T-helper 17 cell (primary cell): Measurements from ENCODE around the gene CFAP44. TPM values are rescaled to one million over a fixed set of nuclear protein-coding genes. Genes with fewer than 3 reads are reported as not detected.

Experiments used
- ATAC-seq: fragments of 150-1000 bp; cut with Tn5 transposase; 2 replicates; pipeline ENCODE4 v1.10.0; 2021; ENCODE audit warnings: mild to moderate bottlenecking, moderate library complexity
- DNase-seq, 3 donors: peaks; one replicate each; pipeline versions ENCODE4 v3.0.0 to v3.0.0-alpha.2; 2020 to 2021
- H3K9me3 ChIP-seq: one replicate; pipeline ENCODE4 v1.7.0; 2013; ENCODE audit warnings: low read length, mild to moderate bottlenecking; ENCODE audit not compliant: control insufficient read depth, poor library complexity, severe bottlenecking
- H3K27ac Mint-ChIP-seq: one replicate; pipeline ENCODE4 v1.8.0; 2022; ENCODE audit warnings: mild to moderate bottlenecking, moderate library complexity, mixed read lengths
- H3K27me3 Mint-ChIP-seq: one replicate; pipeline ENCODE4 v1.8.0; 2022; ENCODE audit warnings: mixed read lengths
- H3K36me3 Mint-ChIP-seq: one replicate; pipeline ENCODE4 v1.8.0; 2022; ENCODE audit warnings: low read depth, mixed read lengths
- H3K4me1 Mint-ChIP-seq: one replicate; pipeline ENCODE4 v1.8.0; 2022; ENCODE audit warnings: mild to moderate bottlenecking, mixed read lengths
- H3K4me3 Mint-ChIP-seq: one replicate; pipeline ENCODE4 v1.8.0; 2022; ENCODE audit warnings: mild to moderate bottlenecking, moderate library complexity, mixed read lengths
- total RNA-seq, 4 donors: library from RNA in 2 of 4; stranded (reverse) in 2 of 4; gene quantifications; one replicate each; pipeline ENCODE4 v1.2.3 and lab custom pipeline; 2022 to 2026

CFAP44 gene
- total RNA-seq, 2 donors from 2014 or later: 7.5 to 8.6 TPM

GRCh38 chr3:113428581-113428980 lies 12.7 kb downstream of the CFAP44 start:
- DNase-seq (no peak), ATAC-seq (no peak)
- Mint-ChIP-seq H3K4me3 (no peak overlapping the region), H3K36me3 (peaks cover 13% of the 10 kb centered on the region), H3K4me1 (no peaks in the 10 kb centered on the region), H3K27me3 (no peaks in the 10 kb centered on the region), H3K27ac (no peak overlapping the region)
- H3K9me3 ChIP-seq: peaks cover 6% of the 10 kb centered on the region

- H3K9me3 ChIP-seq: peaks cover 6% of the 10 kb centered on the region
- DNase-seq (no peak), ATAC-seq (no peak)
- Mint-ChIP-seq H3K36me3 (peaks cover 6% of the 10 kb centered on the region), H3K4me3 (no peak overlapping the region), H3K27me3 (no peaks in the 10 kb centered on the region), H3K4me1 (no peaks in the 10 kb centered on the region), H3K27ac (no peak overlapping the region)
Observed at GRCh38 chr3:113423699-113424098, 17.6 kb downstream of the CFAP44 start.

- H3K4me3 Mint-ChIP-seq: no peak overlapping the region
- peaks cover 1% of the 10 kb centered on the region for H3K9me3 ChIP-seq
- DNase-seq (no peak), ATAC-seq (no peak)
- no peak overlapping the region for H3K27ac Mint-ChIP-seq
- no peaks in the 10 kb centered on the region for H3K27me3 Mint-ChIP-seq
- H3K4me1 Mint-ChIP-seq: no peaks in the 10 kb centered on the region
- peaks cover 3% of the 10 kb centered on the region for H3K36me3 Mint-ChIP-seq
Observed at GRCh38 chr3:113421082-113421481, 20.2 kb downstream of the CFAP44 start.

DNA sequence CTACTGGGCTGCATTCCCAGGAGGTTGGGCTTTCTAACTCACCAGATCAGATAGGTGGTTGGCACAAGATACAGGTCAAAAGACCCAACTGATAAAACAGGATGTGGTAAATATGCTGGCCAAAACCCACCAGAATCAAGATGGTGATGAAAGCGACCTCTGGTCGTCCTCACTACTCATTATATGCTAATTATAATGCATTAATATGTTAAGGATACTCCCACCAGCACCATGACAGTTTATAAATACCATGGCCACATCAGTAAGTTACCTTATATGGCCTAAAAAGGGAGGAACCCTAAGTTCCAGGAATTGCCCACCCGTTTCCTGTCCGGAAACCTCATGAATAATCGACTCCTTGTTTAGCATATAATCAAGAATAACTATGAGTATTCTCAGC lies 31.6 kb downstream of the CFAP44 start:
- no peaks in the 10 kb centered on the region for H3K27me3 Mint-ChIP-seq
- H3K4me1 Mint-ChIP-seq: no peaks in the 10 kb centered on the region
- DNase-seq (no peak), ATAC-seq (no peak)
- no peak overlapping the region for H3K27ac Mint-ChIP-seq
- no peak overlapping the region for H3K4me3 Mint-ChIP-seq
- no peaks in the 10 kb centered on the region for H3K9me3 ChIP-seq
- H3K36me3 Mint-ChIP-seq: peaks cover 7% of the 10 kb centered on the region

GRCh38 chr3:113405180-113405579 lies 36.1 kb downstream of the CFAP44 start:
- H3K36me3 Mint-ChIP-seq: peaks cover 7% of the 10 kb centered on the region

GRCh38 chr3:113404637-113405036 lies 36.7 kb downstream of the CFAP44 start:
- no peaks in the 10 kb centered on the region for H3K27me3 Mint-ChIP-seq
- peaks cover 7% of the 10 kb centered on the region for H3K36me3 Mint-ChIP-seq
- no peak for DNase-seq
- ATAC-seq: no peak
- H3K4me3 Mint-ChIP-seq: no peak overlapping the region
- H3K9me3 ChIP-seq: no peaks in the 10 kb centered on the region
- H3K4me1 Mint-ChIP-seq: no peaks in the 10 kb centered on the region
- no peak overlapping the region for H3K27ac Mint-ChIP-seq

More at GRCh38 chr3:113405180-113405579, 36.1 kb downstream of the CFAP44 start:
- ATAC-seq (no peak), DNase-seq (no peak)
- H3K9me3 ChIP-seq: no peaks in the 10 kb centered on the region
- Mint-ChIP-seq H3K4me3 (no peak overlapping the region), H3K27ac (no peak overlapping the region), H3K27me3 (no peaks in the 10 kb centered on the region), H3K4me1 (no peaks in the 10 kb centered on the region)

Other genes starting within 250 kb of the CFAP44 start
- not detected for gene BOC, start 229.9 kb downstream of the CFAP44 start, total RNA-seq
- 10 to 100 TPM; 13.7 to 16.1 TPM for gene SPICE1, start 73.7 kb upstream of the CFAP44 start, total RNA-seq
- gene SIDT1, start 91.1 kb upstream of the CFAP44 start, total RNA-seq: 10 to 100 TPM; 53.8 to 62.5 TPM